Heart left ventricle (tissue), 13 donors: ENCODE data around the gene TMEM52B.

Source experiments
- POLR2A ChIP-seq, 2 donors: fragments of 450-650 bp; IDR thresholded peaks; one replicate each; pipeline ENCODE4 v1.6.1; 2017; ENCODE audit warnings: antibody characterized with exemption in 2 of 2, mild to moderate bottlenecking in 2 of 2, moderate library complexity in 2 of 2
- TF ChIP-seq, protein P1 (sequence below), 12 donors: fragments of 200-600 bp; sonication (generic) in 4 of 12; IDR thresholded peaks; one replicate each; pipeline versions ENCODE4 v1.5.0 to v1.8.0; 2018 to 2022; ENCODE audit warnings: antibody characterized with exemption in 12 of 12, mild to moderate bottlenecking in 5 of 12
- donor health status: ischemic (EF 13 %, LVEDD 7.1; RV severe dilation, severe dysfunction).
- donor health status: DM: no; HTN: yes; CAD: no.
- donor health status: DM: no; HTN: no; CAD: no.
- donor health status: ischemic (EF 25% LVEDD 6.9; RV normal size, moderate dysfunction).
- donor health status: ischemic (EF 25% LVEDD 5.7; RV mildly dilated, moderate dysfunction).
- donor health status: ischemic (EF 35%, LVEDD 5.7; RV mildly dilated, moderate dysfunction).
- donor health status: nonischemic (EF 11% LVEDD 7.7; RV severe dilation, severe dysfunction).
- donor health status: DM: yes; HTN: yes; CAD: no.
- donor health status: PGD.
- donor health status: ischemic (EF 29% LVEDD 5.4; RV normal size, mild dysfunction).
- donor health status: nonischemic (EF 23%, LVEDD 6.1; RV moderate dilation, normal function).

- TF ChIP-seq, protein P1, sequence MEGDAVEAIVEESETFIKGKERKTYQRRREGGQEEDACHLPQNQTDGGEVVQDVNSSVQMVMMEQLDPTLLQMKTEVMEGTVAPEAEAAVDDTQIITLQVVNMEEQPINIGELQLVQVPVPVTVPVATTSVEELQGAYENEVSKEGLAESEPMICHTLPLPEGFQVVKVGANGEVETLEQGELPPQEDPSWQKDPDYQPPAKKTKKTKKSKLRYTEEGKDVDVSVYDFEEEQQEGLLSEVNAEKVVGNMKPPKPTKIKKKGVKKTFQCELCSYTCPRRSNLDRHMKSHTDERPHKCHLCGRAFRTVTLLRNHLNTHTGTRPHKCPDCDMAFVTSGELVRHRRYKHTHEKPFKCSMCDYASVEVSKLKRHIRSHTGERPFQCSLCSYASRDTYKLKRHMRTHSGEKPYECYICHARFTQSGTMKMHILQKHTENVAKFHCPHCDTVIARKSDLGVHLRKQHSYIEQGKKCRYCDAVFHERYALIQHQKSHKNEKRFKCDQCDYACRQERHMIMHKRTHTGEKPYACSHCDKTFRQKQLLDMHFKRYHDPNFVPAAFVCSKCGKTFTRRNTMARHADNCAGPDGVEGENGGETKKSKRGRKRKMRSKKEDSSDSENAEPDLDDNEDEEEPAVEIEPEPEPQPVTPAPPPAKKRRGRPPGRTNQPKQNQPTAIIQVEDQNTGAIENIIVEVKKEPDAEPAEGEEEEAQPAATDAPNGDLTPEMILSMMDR (IDR thresholded peaks at IDR 0.05) = peak in 2 of 12 donors; percentile 7 to 12
- peak; percentile 39 to 72 for TF ChIP-seq POLR2A (IDR thresholded peaks at IDR 0.05)
These were observed 33.9 kb downstream of the TMEM52B start, which contains the start of gene GABARAPL1 for GRCh38 chr12:10212739-10213131.
